Epithelial cell of esophagus (primary cell): Measurements from ENCODE around the gene MLXIP.
A peak's percentile ranks its signal among the peaks of the same experiment; 100 is the strongest.

Source experiments
- DNase-seq: peaks from one replicate; pipeline ENCODE4 v3.0.0; 2010; ENCODE audit warnings: low read depth
- H3K4me3 ChIP-seq: 2 replicates; pipeline ENCODE4 v1.5.1; 2011; ENCODE audit warnings: mild to moderate bottlenecking, low read length, control low read depth
- TF ChIP-seq, protein P1 (sequence below): IDR thresholded peaks from 2 replicates; pipeline ENCODE4 v1.5.1; 2011; ENCODE audit warnings: low read depth, mild to moderate bottlenecking, low read length, control low read depth, inconsistent platforms; ENCODE audit not compliant: insufficient read depth; ENCODE audit errors: missing control alignments

The MLXIP gene

DNA sequence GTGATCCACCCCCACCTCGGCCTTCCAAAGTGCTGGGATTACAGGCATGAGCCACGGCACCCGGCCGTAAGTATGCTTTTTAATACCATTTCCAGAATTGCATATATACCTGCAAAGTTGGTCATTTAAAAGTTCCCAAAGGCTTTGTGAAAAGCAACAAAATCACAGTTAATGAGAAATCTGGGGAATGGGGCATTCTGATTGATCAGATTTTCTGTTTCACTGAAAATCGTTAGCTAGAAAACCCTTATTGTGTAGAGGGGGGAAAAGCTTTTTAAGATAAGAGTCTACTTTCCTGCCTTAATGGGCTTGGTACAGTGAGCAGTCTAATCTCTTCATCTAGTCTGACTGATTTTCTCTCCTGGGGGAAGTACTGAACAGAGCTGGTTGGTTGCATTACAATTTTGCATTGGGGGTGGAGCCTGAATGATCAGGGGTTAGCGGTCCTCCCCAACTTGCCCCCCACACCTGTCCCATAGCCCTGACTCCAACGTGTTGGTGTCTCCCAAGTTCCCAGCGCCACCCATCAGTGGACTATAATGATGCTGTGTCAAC lies 71.6 kb downstream of the MLXIP start:
- no peak overlapping the region for H3K4me3 ChIP-seq
- DNase-seq: no peak
- TF ChIP-seq, protein P1, sequence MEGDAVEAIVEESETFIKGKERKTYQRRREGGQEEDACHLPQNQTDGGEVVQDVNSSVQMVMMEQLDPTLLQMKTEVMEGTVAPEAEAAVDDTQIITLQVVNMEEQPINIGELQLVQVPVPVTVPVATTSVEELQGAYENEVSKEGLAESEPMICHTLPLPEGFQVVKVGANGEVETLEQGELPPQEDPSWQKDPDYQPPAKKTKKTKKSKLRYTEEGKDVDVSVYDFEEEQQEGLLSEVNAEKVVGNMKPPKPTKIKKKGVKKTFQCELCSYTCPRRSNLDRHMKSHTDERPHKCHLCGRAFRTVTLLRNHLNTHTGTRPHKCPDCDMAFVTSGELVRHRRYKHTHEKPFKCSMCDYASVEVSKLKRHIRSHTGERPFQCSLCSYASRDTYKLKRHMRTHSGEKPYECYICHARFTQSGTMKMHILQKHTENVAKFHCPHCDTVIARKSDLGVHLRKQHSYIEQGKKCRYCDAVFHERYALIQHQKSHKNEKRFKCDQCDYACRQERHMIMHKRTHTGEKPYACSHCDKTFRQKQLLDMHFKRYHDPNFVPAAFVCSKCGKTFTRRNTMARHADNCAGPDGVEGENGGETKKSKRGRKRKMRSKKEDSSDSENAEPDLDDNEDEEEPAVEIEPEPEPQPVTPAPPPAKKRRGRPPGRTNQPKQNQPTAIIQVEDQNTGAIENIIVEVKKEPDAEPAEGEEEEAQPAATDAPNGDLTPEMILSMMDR: no peak

DNA sequence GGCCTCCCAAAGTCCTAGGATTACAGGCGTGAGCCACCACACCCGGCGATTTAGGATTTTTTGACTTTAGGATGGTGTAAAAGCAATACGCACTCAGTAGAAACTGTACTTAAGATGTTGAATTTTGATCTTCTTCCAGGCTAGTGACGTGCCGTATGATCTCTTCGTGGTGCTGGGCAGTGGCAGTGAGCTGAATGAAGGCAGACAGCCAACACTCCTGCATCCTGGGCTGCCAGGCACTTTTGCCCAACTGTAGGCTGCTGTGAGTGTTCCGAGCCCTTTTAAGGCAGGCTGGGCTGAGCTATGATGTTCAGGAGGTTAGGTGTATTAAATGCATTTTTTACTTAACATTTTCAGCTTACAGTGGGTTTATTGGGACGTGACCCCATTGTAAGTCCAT lies 74.2 kb downstream of the MLXIP start:
- TF ChIP-seq, protein P1: no peak
- no peak overlapping the region for H3K4me3 ChIP-seq
- no peak for DNase-seq

DNA sequence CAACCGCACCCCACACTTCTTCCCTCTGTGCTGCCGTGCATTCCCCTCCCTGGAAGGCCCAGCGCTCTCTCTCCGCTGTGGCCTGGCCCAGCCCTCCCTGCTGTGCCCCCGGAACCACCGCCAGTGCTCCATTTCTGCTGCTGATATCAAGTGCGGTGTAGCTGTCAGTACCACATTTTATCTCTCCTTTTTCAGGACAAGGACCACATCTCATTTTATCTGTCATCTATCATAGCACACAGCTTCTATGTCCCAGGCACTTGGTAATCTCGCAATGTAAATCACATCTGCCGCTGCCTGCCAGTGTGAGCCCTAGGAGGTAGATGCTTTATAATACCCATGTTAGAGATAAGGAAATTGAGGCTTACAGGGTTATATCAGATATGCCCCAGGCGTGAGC lies 77.1 kb downstream of the MLXIP start:
- no peak for DNase-seq

DNA sequence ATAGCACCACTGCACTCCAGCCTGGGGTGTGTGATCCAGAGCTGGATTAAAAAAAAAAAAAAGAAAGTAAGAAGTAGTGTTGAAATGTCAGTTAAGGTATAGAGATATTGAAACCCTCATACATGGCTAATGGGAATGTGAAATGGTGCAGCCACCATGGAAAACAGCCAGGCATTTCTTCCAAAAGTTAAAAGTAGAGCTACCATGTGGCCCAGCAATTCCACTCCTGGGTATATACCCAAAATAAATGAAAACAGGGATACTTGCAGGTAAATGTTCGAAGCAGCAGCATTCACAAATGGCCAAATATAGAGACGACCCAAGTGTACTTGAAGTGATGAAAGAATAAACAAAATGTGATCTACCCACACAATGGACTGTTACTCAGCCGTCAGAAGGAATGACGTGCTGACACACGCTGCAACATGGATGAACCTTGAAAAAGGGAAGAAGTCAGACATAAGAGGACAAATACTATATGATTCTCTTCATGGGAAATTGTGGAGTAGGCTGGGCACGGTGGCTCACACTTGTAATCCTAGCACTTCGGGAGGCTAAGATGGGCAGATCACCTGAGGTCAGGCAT lies 80.2 kb downstream of the MLXIP start:
- DNase-seq: peak; percentile 80
- no peak overlapping the region for H3K4me3 ChIP-seq
- TF ChIP-seq, protein P1: no peak

More for the DNA sequence above, 77.1 kb downstream of the MLXIP start:
- no peak overlapping the region for H3K4me3 ChIP-seq
- TF ChIP-seq, protein P1: no peak

DNA sequence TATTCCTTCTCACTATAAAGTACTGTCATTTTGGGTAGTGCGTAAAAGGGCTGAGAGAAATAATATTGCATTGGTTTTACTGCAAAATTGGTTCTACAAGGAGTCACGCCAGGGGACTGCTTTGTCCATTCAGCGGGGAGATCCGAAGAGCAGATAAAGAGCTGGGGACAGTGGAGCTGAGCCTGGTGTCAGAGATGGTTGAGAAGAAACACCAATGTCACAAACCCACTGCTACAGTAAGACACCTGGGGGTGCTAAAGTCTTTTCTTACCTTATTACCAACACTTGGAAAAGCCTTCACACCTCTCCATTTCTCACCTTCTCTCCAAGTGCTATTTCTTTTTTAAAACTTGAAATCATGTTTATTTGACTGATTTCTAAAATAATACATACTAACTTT lies 81.3 kb downstream of the MLXIP start:
- DNase-seq: no peak
- TF ChIP-seq, protein P1: no peak
- no peak overlapping the region for H3K4me3 ChIP-seq

DNA sequence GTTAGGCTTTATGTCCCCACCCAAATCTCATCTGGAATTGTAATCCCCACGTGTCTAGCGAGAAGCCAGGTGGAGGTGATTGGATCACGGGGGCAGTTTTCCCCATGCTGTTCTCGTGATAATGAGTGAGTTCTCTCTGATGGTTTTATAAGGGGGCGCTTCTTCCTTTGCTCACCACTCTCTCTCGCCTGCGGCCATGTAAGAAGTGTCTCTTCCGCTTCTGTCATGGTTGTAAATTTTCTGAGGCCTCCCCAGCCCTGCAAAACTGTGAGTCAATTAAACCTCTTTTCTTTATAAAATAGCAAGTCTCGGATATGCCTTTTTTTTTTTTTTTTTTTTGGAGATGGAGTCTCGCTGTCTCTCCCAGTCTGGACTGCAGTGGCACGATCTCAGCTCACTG lies 82.2 kb downstream of the MLXIP start:
- no peak for DNase-seq
- no peak overlapping the region for H3K4me3 ChIP-seq
- TF ChIP-seq, protein P1: no peak

DNA sequence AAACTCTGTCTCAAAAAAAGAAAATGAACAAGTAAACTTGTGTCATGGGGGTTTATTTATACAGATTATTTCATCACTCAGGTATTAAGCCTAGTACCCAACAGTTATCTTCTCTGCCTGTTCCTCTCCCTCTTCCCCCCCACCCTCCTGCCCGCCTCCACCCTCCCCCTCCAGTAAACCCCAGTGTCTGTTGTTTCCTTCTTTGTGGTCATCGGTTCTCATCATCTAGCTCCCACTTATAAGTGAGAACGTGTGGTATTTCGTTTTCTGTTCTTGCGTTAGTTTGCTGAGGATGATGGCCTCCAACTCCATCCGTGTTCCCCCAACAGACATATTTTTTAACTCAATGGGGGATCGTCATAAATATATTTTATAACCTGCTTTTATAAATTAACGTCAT lies 83.1 kb downstream of the MLXIP start:
- H3K4me3 ChIP-seq: no peak overlapping the region
- DNase-seq: no peak
- TF ChIP-seq, protein P1: no peak
